ENCODE results near the gene LPAR5. TPM values are rescaled to one million over a fixed set of nuclear protein-coding genes. Genes with fewer than 3 reads are reported as not detected.

The LPAR5 gene
- total RNA-seq, 1 experiment from 2014 or later = 0.20 TPM

DNA sequence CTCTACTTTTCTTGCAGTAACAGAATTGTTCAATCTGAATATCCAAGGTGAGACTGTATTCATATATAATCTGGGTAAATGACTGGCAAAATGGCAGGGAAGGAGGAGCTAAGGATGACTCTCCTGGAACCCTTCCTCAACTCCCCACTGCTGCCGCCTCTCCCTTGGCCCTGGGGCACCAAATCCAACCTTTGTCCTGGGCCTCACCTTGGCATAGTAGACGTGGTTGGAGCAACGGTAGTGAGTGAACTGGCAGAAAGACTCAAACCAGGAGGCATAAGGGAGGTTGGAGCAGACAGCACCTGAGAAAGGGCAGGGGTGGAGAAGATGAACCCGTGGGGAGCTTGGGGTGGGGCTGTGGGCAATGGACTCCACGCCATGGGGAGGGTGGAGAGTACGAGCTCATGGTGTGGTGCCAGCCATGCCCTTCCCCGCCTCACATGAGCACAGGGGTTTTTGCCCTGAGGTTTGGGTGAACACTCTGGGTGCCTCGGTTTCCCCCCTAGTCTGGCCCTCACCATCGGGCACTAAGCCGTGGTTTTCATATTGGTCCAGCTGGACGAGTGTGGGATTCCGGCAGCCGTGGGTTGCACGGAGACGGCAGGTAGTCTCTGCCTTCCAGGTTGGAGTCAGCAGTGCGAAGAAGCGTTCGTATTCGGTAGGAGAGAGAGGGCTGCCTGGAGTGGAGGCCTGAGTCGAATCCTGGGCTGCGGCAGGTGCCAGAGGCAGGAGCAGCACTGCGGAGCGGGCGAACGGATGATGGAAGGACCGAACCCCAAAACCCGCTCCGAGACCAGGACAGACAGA lies 10.7 kb upstream of the LPAR5 start (continued):
- TF ChIP-seq, protein P1, sequence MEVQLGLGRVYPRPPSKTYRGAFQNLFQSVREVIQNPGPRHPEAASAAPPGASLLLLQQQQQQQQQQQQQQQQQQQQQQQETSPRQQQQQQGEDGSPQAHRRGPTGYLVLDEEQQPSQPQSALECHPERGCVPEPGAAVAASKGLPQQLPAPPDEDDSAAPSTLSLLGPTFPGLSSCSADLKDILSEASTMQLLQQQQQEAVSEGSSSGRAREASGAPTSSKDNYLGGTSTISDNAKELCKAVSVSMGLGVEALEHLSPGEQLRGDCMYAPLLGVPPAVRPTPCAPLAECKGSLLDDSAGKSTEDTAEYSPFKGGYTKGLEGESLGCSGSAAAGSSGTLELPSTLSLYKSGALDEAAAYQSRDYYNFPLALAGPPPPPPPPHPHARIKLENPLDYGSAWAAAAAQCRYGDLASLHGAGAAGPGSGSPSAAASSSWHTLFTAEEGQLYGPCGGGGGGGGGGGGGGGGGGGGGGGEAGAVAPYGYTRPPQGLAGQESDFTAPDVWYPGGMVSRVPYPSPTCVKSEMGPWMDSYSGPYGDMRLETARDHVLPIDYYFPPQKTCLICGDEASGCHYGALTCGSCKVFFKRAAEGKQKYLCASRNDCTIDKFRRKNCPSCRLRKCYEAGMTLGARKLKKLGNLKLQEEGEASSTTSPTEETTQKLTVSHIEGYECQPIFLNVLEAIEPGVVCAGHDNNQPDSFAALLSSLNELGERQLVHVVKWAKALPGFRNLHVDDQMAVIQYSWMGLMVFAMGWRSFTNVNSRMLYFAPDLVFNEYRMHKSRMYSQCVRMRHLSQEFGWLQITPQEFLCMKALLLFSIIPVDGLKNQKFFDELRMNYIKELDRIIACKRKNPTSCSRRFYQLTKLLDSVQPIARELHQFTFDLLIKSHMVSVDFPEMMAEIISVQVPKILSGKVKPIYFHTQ (CRISPR knock-in tag; IDR thresholded peaks at IDR 0.05) = no peak
- no peak for TF ChIP-seq MXD4 (CRISPR knock-in tag; IDR thresholded peaks at IDR 0.05; ENCODE audit: borderline replicate concordance)
- TF ChIP-seq ZNF416 (CRISPR knock-in tag; IDR thresholded peaks at IDR 0.05) = no peak

DNA sequence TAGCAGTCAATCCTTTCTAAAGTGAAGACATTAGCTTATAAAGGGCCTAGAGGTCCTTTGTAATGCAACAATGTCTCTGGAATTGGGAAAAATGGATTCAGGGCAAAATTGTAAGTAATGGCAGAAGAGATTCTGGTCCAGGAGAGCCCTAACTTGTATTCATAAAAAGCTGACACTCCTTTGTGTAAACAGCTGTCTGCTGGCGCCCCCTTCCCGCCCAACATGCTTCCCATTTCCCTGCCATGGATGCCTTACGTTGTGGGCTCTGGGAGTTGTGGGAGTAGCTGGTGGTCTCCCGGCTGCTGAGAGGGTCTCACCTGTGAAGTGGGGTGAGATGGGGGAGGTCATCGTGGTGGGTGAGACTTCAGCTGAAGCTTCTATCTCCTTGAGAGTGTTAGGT lies 9.1 kb upstream of the LPAR5 start:
- peak; percentile 51 for DNase-seq (ENCODE audit: low spot score)
- H3K36me3 Mint-ChIP-seq = no peaks in the 10 kb centered on the region; the same call in 1 of the 2 replicates
- ChIA-PET CTCF (interaction anchor here (0.5 to 6.2 kb wide), 19 partner anchors 10 to 174 kb away, joined by 3 to 111 read pairs (median 4); partner anchors contain the start of genes COPS7A, LPAR5, VAMP1 and ZNF384), POLR2A (interaction anchor here (0.8 to 1.5 kb wide), 3 partner anchors 10 to 44 kb away, joined by 3 to 6 read pairs (median 4); partner anchors contain the start of genes LPAR5 and ZNF384)
- TF ChIP-seq, protein P2, sequence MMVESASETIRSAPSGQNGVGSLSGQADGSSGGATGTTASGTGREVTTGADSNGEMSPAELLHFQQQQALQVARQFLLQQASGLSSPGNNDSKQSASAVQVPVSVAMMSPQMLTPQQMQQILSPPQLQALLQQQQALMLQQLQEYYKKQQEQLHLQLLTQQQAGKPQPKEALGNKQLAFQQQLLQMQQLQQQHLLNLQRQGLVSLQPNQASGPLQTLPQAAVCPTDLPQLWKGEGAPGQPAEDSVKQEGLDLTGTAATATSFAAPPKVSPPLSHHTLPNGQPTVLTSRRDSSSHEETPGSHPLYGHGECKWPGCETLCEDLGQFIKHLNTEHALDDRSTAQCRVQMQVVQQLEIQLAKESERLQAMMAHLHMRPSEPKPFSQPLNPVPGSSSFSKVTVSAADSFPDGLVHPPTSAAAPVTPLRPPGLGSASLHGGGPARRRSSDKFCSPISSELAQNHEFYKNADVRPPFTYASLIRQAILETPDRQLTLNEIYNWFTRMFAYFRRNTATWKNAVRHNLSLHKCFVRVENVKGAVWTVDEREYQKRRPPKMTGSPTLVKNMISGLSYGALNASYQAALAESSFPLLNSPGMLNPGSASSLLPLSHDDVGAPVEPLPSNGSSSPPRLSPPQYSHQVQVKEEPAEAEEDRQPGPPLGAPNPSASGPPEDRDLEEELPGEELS (CRISPR knock-in tag; IDR thresholded peaks at IDR 0.05) = no peak
- TF ChIP-seq, protein P3, sequence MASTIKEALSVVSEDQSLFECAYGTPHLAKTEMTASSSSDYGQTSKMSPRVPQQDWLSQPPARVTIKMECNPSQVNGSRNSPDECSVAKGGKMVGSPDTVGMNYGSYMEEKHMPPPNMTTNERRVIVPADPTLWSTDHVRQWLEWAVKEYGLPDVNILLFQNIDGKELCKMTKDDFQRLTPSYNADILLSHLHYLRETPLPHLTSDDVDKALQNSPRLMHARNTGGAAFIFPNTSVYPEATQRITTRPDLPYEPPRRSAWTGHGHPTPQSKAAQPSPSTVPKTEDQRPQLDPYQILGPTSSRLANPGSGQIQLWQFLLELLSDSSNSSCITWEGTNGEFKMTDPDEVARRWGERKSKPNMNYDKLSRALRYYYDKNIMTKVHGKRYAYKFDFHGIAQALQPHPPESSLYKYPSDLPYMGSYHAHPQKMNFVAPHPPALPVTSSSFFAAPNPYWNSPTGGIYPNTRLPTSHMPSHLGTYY (CRISPR knock-in tag; IDR thresholded peaks at IDR 0.05) = no peak
- TF ChIP-seq, protein P4, sequence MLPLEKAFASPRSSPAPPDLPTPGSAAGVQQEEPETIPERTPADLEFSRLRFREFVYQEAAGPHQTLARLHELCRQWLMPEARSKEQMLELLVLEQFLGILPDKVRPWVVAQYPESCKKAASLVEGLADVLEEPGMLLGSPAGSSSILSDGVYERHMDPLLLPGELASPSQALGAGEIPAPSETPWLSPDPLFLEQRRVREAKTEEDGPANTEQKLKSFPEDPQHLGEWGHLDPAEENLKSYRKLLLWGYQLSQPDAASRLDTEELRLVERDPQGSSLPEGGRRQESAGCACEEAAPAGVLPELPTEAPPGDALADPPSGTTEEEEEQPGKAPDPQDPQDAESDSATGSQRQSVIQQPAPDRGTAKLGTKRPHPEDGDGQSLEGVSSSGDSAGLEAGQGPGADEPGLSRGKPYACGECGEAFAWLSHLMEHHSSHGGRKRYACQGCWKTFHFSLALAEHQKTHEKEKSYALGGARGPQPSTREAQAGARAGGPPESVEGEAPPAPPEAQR (CRISPR knock-in tag; IDR thresholded peaks at IDR 0.05) = no peak
- no peak for TF ChIP-seq MYBL2 (CRISPR knock-in tag; IDR thresholded peaks at IDR 0.05)
- TF ChIP-seq, protein P5, sequence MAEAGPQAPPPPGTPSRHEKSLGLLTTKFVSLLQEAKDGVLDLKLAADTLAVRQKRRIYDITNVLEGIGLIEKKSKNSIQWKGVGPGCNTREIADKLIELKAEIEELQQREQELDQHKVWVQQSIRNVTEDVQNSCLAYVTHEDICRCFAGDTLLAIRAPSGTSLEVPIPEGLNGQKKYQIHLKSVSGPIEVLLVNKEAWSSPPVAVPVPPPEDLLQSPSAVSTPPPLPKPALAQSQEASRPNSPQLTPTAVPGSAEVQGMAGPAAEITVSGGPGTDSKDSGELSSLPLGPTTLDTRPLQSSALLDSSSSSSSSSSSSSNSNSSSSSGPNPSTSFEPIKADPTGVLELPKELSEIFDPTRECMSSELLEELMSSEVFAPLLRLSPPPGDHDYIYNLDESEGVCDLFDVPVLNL (CRISPR knock-in tag; IDR thresholded peaks at IDR 0.05; ENCODE audit: borderline replicate concordance, low read depth) = no peak
- peaks cover 11% of the 10 kb centered on the region for H3K4me1 Mint-ChIP-seq
- H3K4me3 Mint-ChIP-seq = no peak overlapping the region
- ATAC-seq = peak; percentile 27; the same call in 1 of the 2 replicates
- peaks cover 45% of the 10 kb centered on the region for H3K27me3 Mint-ChIP-seq (ENCODE audit: low read depth)
- no peak overlapping the region for H3K27ac Mint-ChIP-seq
- H3K9me3 Mint-ChIP-seq = no peaks in the 10 kb centered on the region

DNA sequence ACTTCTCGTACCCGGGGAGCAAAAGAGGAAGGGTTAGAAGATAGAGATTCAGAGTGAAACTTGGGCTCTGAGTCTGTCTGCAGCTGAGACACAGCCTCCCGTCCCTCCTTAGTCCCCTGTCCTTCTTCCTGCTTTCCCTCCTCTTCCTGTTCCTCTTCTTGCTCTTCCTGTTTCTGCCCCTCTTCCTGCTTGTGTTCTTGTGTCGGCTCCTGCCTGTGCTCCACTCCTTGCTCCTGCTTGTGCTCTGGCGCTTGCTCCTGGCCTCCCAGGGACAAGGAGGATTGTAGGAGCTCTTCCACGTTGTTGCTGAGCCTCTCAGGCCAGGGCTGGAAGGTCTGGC lies 8.5 kb upstream of the LPAR5 start:
- Mint-ChIP-seq H3K27ac (no peak overlapping the region; the same call in 1 of the 2 replicates), H3K9me3 (no peaks in the 10 kb centered on the region), H3K27me3 (ENCODE audit: low read depth) (peaks cover 45% of the 10 kb centered on the region), H3K4me1 (peaks cover 11% of the 10 kb centered on the region), H3K36me3 (no peaks in the 10 kb centered on the region; the same call in 1 of the 2 replicates), H3K4me3 (no peak overlapping the region)
- POLR2A ChIA-PET = interaction anchor here (0.5 to 1.5 kb wide), 4 partner anchors 9 to 45 kb away, joined by 3 to 6 read pairs (median 4); partner anchors contain the start of genes LPAR5 and ZNF384
- ATAC-seq (no peak), DNase-seq (ENCODE audit: low spot score) (no peak)
- CTCF ChIA-PET = interaction anchor here (0.7 to 6.2 kb wide), 14 partner anchors 9 to 174 kb away, joined by 3 to 111 read pairs (median 4); partner anchors contain the start of genes COPS7A, LPAR5 and VAMP1
- TF ChIP-seq JUN (CRISPR knock-in tag; IDR thresholded peaks at IDR 0.05) = no peak
- no peak for TF ChIP-seq IRF2 (CRISPR knock-in tag; IDR thresholded peaks at IDR 0.05; ENCODE audit: borderline replicate concordance, low read depth)
- TF ChIP-seq, protein P6, sequence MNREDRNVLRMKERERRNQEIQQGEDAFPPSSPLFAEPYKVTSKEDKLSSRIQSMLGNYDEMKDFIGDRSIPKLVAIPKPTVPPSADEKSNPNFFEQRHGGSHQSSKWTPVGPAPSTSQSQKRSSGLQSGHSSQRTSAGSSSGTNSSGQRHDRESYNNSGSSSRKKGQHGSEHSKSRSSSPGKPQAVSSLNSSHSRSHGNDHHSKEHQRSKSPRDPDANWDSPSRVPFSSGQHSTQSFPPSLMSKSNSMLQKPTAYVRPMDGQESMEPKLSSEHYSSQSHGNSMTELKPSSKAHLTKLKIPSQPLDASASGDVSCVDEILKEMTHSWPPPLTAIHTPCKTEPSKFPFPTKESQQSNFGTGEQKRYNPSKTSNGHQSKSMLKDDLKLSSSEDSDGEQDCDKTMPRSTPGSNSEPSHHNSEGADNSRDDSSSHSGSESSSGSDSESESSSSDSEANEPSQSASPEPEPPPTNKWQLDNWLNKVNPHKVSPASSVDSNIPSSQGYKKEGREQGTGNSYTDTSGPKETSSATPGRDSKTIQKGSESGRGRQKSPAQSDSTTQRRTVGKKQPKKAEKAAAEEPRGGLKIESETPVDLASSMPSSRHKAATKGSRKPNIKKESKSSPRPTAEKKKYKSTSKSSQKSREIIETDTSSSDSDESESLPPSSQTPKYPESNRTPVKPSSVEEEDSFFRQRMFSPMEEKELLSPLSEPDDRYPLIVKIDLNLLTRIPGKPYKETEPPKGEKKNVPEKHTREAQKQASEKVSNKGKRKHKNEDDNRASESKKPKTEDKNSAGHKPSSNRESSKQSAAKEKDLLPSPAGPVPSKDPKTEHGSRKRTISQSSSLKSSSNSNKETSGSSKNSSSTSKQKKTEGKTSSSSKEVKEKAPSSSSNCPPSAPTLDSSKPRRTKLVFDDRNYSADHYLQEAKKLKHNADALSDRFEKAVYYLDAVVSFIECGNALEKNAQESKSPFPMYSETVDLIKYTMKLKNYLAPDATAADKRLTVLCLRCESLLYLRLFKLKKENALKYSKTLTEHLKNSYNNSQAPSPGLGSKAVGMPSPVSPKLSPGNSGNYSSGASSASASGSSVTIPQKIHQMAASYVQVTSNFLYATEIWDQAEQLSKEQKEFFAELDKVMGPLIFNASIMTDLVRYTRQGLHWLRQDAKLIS (CRISPR knock-in tag; IDR thresholded peaks at IDR 0.05; ENCODE audit: borderline replicate concordance) = no peak
- TF ChIP-seq ESRRA (CRISPR knock-in tag; IDR thresholded peaks at IDR 0.05; ENCODE audit: borderline replicate concordance) = no peak
- no peak for TF ChIP-seq ETV6 (CRISPR knock-in tag; IDR thresholded peaks at IDR 0.05)
- no peak for TF ChIP-seq ZNF232 (CRISPR knock-in tag; IDR thresholded peaks at IDR 0.05)
- TF ChIP-seq, protein P7, sequence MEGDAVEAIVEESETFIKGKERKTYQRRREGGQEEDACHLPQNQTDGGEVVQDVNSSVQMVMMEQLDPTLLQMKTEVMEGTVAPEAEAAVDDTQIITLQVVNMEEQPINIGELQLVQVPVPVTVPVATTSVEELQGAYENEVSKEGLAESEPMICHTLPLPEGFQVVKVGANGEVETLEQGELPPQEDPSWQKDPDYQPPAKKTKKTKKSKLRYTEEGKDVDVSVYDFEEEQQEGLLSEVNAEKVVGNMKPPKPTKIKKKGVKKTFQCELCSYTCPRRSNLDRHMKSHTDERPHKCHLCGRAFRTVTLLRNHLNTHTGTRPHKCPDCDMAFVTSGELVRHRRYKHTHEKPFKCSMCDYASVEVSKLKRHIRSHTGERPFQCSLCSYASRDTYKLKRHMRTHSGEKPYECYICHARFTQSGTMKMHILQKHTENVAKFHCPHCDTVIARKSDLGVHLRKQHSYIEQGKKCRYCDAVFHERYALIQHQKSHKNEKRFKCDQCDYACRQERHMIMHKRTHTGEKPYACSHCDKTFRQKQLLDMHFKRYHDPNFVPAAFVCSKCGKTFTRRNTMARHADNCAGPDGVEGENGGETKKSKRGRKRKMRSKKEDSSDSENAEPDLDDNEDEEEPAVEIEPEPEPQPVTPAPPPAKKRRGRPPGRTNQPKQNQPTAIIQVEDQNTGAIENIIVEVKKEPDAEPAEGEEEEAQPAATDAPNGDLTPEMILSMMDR (IDR thresholded peaks at IDR 0.05) = no peak
- no peak for TF ChIP-seq SMAD4 (CRISPR knock-in tag; IDR thresholded peaks at IDR 0.05)
- TF ChIP-seq GTF2I (CRISPR knock-in tag; conservative IDR thresholded peaks at IDR 0.05) = no peak

Data from WTC11 (cell line).